ENCODE measurements around the gene NEXN. TPM values are rescaled to one million over a fixed set of nuclear protein-coding genes. Genes with fewer than 3 reads are reported as not detected.

The NEXN gene
- total RNA-seq, 1 experiment from 2014 or later: 0.92 TPM

- no peak for DNase-seq
- intact Hi-C loops (cut with micrococcal nuclease; ENCODE audit: unreplicated experiment): no loop called here
Measured at GRCh38 chr1:77954521-77954920, 66.1 kb downstream of the NEXN start.

DNA sequence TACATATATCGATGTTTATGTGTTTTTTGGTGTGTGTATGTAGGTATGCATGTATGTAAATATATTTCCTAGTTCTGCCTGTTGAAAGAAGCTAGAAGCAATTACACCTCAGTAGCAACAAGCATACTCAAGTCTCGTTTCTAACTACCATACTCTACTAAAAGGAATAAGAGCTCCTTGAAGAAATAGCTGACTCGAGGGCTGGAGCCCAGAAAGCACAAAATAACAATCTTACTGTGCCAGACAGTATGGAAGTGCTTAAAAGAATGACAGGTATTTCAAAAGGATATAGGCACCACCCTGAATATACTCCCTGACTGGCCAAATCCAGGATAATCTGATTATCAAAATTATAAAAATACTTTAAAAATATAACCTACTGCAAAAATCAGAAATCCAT lies 67.3 kb downstream of the NEXN start:
- no peaks in the 10 kb centered on the region for H3K9me2 ChIP-seq (ENCODE audit: insufficient read depth)
- TF ChIP-seq CTCF (conservative IDR thresholded peaks at IDR 0.05) (no peak), EZH2 (IDR thresholded peaks at IDR 0.05; ENCODE audit: low read depth) (no peak)
- intact Hi-C loops (cut with micrococcal nuclease; ENCODE audit: unreplicated experiment): no loop called here
- ChIA-PET POLR2A (ENCODE audit: unreplicated experiment) (no interaction called here), CTCF (no interaction called here)
- no peak for DNase-seq
- H4K20me1 ChIP-seq (ENCODE audit: insufficient read depth): peaks cover 64% of the 10 kb centered on the region
- H3K27ac ChIP-seq: no peak overlapping the region
- no peak overlapping the region for H3K4me3 ChIP-seq
- no peaks in the 10 kb centered on the region for H3K4me1 ChIP-seq (replicated peaks; ENCODE audit: insufficient read depth)
- H3K27me3 ChIP-seq (ENCODE audit: insufficient read depth, low read depth): no peaks in the 10 kb centered on the region
- no peak overlapping the region for H3K4me2 ChIP-seq
- peaks cover 20% of the 10 kb centered on the region for H3K79me2 ChIP-seq (ENCODE audit: low read depth)
- peaks cover 62% of the 10 kb centered on the region for H3K36me3 ChIP-seq (ENCODE audit: low read depth)
- no peak overlapping the region for H2AFZ ChIP-seq
- no TSS peak for BruUV-seq (replicated peaks)
- peaks cover 13% of the 10 kb centered on the region for H3F3A ChIP-seq (ENCODE audit: insufficient read depth, low read depth)
- no peaks in the 10 kb centered on the region for H3K9me3 ChIP-seq (ENCODE audit: insufficient read depth, low read depth)

More at GRCh38 chr1:77954521-77954920, 66.1 kb downstream of the NEXN start:
- Histone ChIP-seq H3K36me3 (ENCODE audit: low read depth) (peaks cover 62% of the 10 kb centered on the region), H3F3A (ENCODE audit: insufficient read depth, low read depth) (peaks cover 18% of the 10 kb centered on the region), H3K4me2 (no peak overlapping the region), H3K4me1 (replicated peaks; ENCODE audit: insufficient read depth) (no peaks in the 10 kb centered on the region), H3K4me3 (no peak overlapping the region), H3K79me2 (ENCODE audit: low read depth) (peaks cover 12% of the 10 kb centered on the region), H4K20me1 (ENCODE audit: insufficient read depth) (peaks cover 63% of the 10 kb centered on the region), H3K9me2 (ENCODE audit: insufficient read depth) (no peaks in the 10 kb centered on the region), H3K27me3 (ENCODE audit: insufficient read depth, low read depth) (no peaks in the 10 kb centered on the region), H2AFZ (no peak overlapping the region), H3K9me3 (ENCODE audit: insufficient read depth, low read depth) (no peaks in the 10 kb centered on the region), H3K27ac (no peak overlapping the region)
- TF ChIP-seq CTCF (conservative IDR thresholded peaks at IDR 0.05) (no peak), EZH2 (IDR thresholded peaks at IDR 0.05; ENCODE audit: low read depth) (no peak)
- BruUV-seq (replicated peaks): no TSS peak
- ChIA-PET CTCF (no interaction called here), POLR2A (ENCODE audit: unreplicated experiment) (no interaction called here)

DNA sequence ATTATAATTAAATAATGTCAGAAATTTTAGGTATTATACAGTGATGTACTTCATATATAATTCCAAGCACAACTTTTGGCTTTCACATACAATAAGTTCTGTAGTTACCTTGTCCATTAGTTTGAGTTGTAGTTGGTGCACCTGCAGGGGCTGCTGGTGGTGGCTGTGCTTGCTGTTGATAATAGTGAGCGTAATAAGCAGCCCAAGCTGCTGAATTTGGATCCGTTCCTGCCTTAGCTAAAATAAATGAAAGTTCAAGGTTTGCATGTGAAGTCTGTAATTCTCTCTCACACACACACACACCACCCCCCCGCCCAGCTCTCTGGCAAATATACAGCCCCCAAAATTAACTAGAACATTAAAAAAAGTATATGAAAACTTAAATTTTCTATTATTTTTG lies 68.0 kb downstream of the NEXN start:
- no peak for DNase-seq
- Histone ChIP-seq H3K27ac (no peak overlapping the region), H3F3A (ENCODE audit: insufficient read depth, low read depth) (peaks cover 7% of the 10 kb centered on the region; the same call in 1 of the 2 replicates), H3K27me3 (ENCODE audit: insufficient read depth, low read depth) (no peaks in the 10 kb centered on the region), H3K4me3 (no peak overlapping the region), H3K36me3 (ENCODE audit: low read depth) (peaks cover 63% of the 10 kb centered on the region), H4K20me1 (ENCODE audit: insufficient read depth) (peaks cover 65% of the 10 kb centered on the region), H3K4me2 (no peak overlapping the region), H3K4me1 (replicated peaks; ENCODE audit: insufficient read depth) (no peaks in the 10 kb centered on the region), H2AFZ (no peak overlapping the region), H3K9me2 (ENCODE audit: insufficient read depth) (no peaks in the 10 kb centered on the region), H3K79me2 (ENCODE audit: low read depth) (peaks cover 28% of the 10 kb centered on the region), H3K9me3 (ENCODE audit: insufficient read depth, low read depth) (no peaks in the 10 kb centered on the region)
- TF ChIP-seq EZH2 (IDR thresholded peaks at IDR 0.05; ENCODE audit: low read depth) (no peak), CTCF (conservative IDR thresholded peaks at IDR 0.05) (no peak)
- intact Hi-C loops (cut with micrococcal nuclease; ENCODE audit: unreplicated experiment): no loop called here
- ChIA-PET POLR2A (ENCODE audit: unreplicated experiment) (no interaction called here), CTCF (interaction anchor here (0.7 kb wide), 1 partner anchor 106 kb away, joined by 3 read pairs; no protein-coding TSS in a partner anchor)
- no TSS peak for BruUV-seq (replicated peaks)

Data from PC-9 (cell line).